Esophagus squamous epithelium (tissue), 5 donors: ENCODE measurements around the gene ARHGEF28. TPM values are rescaled to one million over a fixed set of nuclear protein-coding genes. Genes with fewer than 3 reads are reported as not detected.

Experiments
- DNase-seq: peaks from one replicate; lab custom pipeline; 2025; lab: John Stamatoyannopoulos, UW
- H3K27ac ChIP-seq, 4 donors: fragments of 200-600 bp; sonication (generic); one replicate each; pipeline ENCODE4 v1.5.1; 2016 to 2019; ENCODE audit warnings: mild to moderate bottlenecking in 1 of 4
- H3K27me3 ChIP-seq, 4 donors: fragments of 200-600 bp; sonication (generic); 1 replicate in 3 of 4; 2 replicates in 1 of 4; pipeline versions ENCODE4 v1.5.1 to v1.6.0; 2017 to 2021; ENCODE audit warnings: antibody characterized with exemption in 1 of 4
- H3K36me3 ChIP-seq, 3 donors: fragments of 200-600 bp; sonication (generic); one replicate each; pipeline ENCODE4 v1.5.1; 2016 to 2019
- H3K4me1 ChIP-seq, 3 donors: fragments of 200-600 bp; sonication (generic); one replicate each; pipeline ENCODE4 v1.5.1; 2017 to 2019
- H3K4me3 ChIP-seq, 4 donors: fragments of 200-600 bp; sonication (generic); 1 replicate in 3 of 4; 2 replicates in 1 of 4; pipeline ENCODE4 v1.5.1; 2016 to 2019; ENCODE audit warnings: mild to moderate bottlenecking in 2 of 4, moderate library complexity in 1 of 4
- H3K9me3 ChIP-seq, 3 donors: fragments of 200-600 bp; sonication (generic); one replicate each; pipeline ENCODE4 v1.5.1; 2016 to 2019
- CTCF ChIP-seq, 6 experiments: fragments of 450-650 bp in 4 of 6; fragments of 200-600 bp in 2 of 6; sonication (generic) in 2 of 6; IDR thresholded peaks; one replicate each; pipeline ENCODE4 v1.5.1; 2016 to 2019; ENCODE audit warnings: antibody characterized with exemption in 6 of 6, mild to moderate bottlenecking in 4 of 6, moderate library complexity in 4 of 6
- POLR2A ChIP-seq, 4 donors: fragments of 450-650 bp; IDR thresholded peaks; one replicate each; pipeline ENCODE4 v1.6.1; 2017; ENCODE audit warnings: antibody characterized with exemption in 4 of 4, mild to moderate bottlenecking in 4 of 4, moderate library complexity in 3 of 4
- WGBS, 2 donors: methylation state at CpG; one replicate each; pipeline ENCODE4 v1.1.5; 2018; 5-methylcytosine and 5-hydroxymethylcytosine counted together
- intact Hi-C: fragments of 100-400 bp; cut with DNase I; formaldehyde crosslinking; loops from one replicate; pipeline ENCODE4 v1.15.0; 2022
- total RNA-seq, 4 donors: library from RNA; depleted of rRNA; stranded (reverse); fragments of >200 nt; gene quantifications; one replicate each; pipeline ENCODE4 v1.1.0, GENCODE V29; 2016
- donor health status: DM: yes; HTN: yes; CAD: no.

ARHGEF28 gene
- total RNA-seq, 4 donors from 2014 or later: 9.2 to 34.3 (median 12.7) TPM

- intact Hi-C loops: no loop called here
- Histone ChIP-seq H3K9me3 (no peaks in the 10 kb centered on the region), H3K36me3 (no peaks in the 10 kb centered on the region), H3K27ac (no peak overlapping the region), H3K27me3 (no peaks in the 10 kb centered on the region), H3K4me1 (peaks cover 0 to 9% (median 0%) of the 10 kb centered on the region in 3 donors), H3K4me3 (no peak overlapping the region)
- no peak for DNase-seq
- TF ChIP-seq POLR2A (IDR thresholded peaks at IDR 0.05) (no peak), CTCF (IDR thresholded peaks at IDR 0.05) (no peak)
- WGBS, 2 donors: 60 to 79% methylated on average over 1 of the region's 1 CpG
Measured at GRCh38 chr5:73727470-73727869, 101.5 kb downstream of the ARHGEF28 start.

- H3K4me1 ChIP-seq: peaks cover 0 to 9% (median 0%) of the 10 kb centered on the region in 3 donors
- H3K4me3 ChIP-seq: no peak overlapping the region
- H3K36me3 ChIP-seq: no peaks in the 10 kb centered on the region
- no peaks in the 10 kb centered on the region for H3K9me3 ChIP-seq
- intact Hi-C loops: no loop called here
- TF ChIP-seq POLR2A (IDR thresholded peaks at IDR 0.05) (no peak), CTCF (IDR thresholded peaks at IDR 0.05) (no peak)
- no peaks in the 10 kb centered on the region for H3K27me3 ChIP-seq
- WGBS, 2 donors: 76 to 81% methylated on average over 7 of the region's 7 CpGs
- DNase-seq: no peak
- H3K27ac ChIP-seq: no peak overlapping the region
Measured at GRCh38 chr5:73728493-73729273, 102.7 kb downstream of the ARHGEF28 start.

- WGBS, 2 donors: 86 to 87% methylated on average over 3 of the region's 3 CpGs
Measured at GRCh38 chr5:73729329-73729728, 103.3 kb downstream of the ARHGEF28 start.

GRCh38 chr5:73732045-73732444, 106.0 kb downstream of the ARHGEF28 start:
- intact Hi-C loops: no loop called here
- H3K36me3 ChIP-seq: no peaks in the 10 kb centered on the region
- DNase-seq: no peak
- no peak overlapping the region for H3K4me3 ChIP-seq
- no peaks in the 10 kb centered on the region for H3K27me3 ChIP-seq
- no peak for TF ChIP-seq POLR2A (IDR thresholded peaks at IDR 0.05)
- no peak for TF ChIP-seq CTCF (IDR thresholded peaks at IDR 0.05)
- H3K27ac ChIP-seq: no peak overlapping the region
- H3K9me3 ChIP-seq: no peaks in the 10 kb centered on the region
- 71 to 91% methylated on average over 2 of the region's 2 CpGs for WGBS, 2 donors
- peaks cover 0 to 3% (median 0%) of the 10 kb centered on the region in 3 donors for H3K4me1 ChIP-seq

More at GRCh38 chr5:73729329-73729728, 103.3 kb downstream of the ARHGEF28 start:
- Histone ChIP-seq H3K9me3 (no peaks in the 10 kb centered on the region), H3K27ac (no peak overlapping the region), H3K4me3 (no peak overlapping the region), H3K27me3 (no peaks in the 10 kb centered on the region), H3K4me1 (peaks cover 0 to 9% (median 0%) of the 10 kb centered on the region in 3 donors), H3K36me3 (no peaks in the 10 kb centered on the region)
- DNase-seq: no peak
- no peak for TF ChIP-seq CTCF (IDR thresholded peaks at IDR 0.05)
- no peak for TF ChIP-seq POLR2A (IDR thresholded peaks at IDR 0.05)
- intact Hi-C loops: no loop called here

GRCh38 chr5:73733219-73733618, 107.2 kb downstream of the ARHGEF28 start:
- H3K4me1 ChIP-seq: no peaks in the 10 kb centered on the region
- no peak for DNase-seq
- no peak overlapping the region for H3K27ac ChIP-seq
- TF ChIP-seq CTCF (IDR thresholded peaks at IDR 0.05) (no peak), POLR2A (IDR thresholded peaks at IDR 0.05) (no peak)
- H3K4me3 ChIP-seq: no peak overlapping the region
- H3K9me3 ChIP-seq: no peaks in the 10 kb centered on the region
- intact Hi-C loops: no loop called here
- no peaks in the 10 kb centered on the region for H3K27me3 ChIP-seq
- 86 to 88% methylated on average over 1 of the region's 1 CpG for WGBS, 2 donors
- H3K36me3 ChIP-seq: no peaks in the 10 kb centered on the region
